Omental fat pad (tissue), 4 donors: ENCODE results near the gene CHRNA1. TPM values are rescaled to one million over a fixed set of nuclear protein-coding genes. Genes with fewer than 3 reads are reported as not detected.
"Not testable (repeated sequence)": the region's sequence is repeated elsewhere in the genome, so short reads cannot be mapped to it uniquely, and the experiment has no call there.

Experiments
- ATAC-seq: fragments of 150-250 bp; one replicate; pipeline ENCODE4 v1.9.1; 2016; ENCODE audit warnings: mild to moderate bottlenecking, moderate library complexity; ENCODE audit not compliant: low FRiP score
- DNase-seq: peaks from one replicate; pipeline ENCODE4 v3.0.0-alpha.2; 2019; ENCODE audit warnings: low spot score
- CTCF ChIP-seq, 3 donors: fragments of 450-650 bp; IDR thresholded peaks; one replicate each; pipeline ENCODE4 v1.5.1; 2016 to 2017; ENCODE audit warnings: antibody characterized with exemption in 3 of 3, mild to moderate bottlenecking in 3 of 3, moderate library complexity in 2 of 3
- total RNA-seq, 4 donors: library from RNA; depleted of rRNA; stranded (reverse); fragments of >200 nt; gene quantifications; one replicate each; pipeline ENCODE4 v1.1.0, GENCODE V29; 2016

Gene CHRNA1
- total RNA-seq, 4 donors from 2014 or later = not detected

- DNase-seq (no peak), ATAC-seq (no peak)
- TF ChIP-seq CTCF (IDR thresholded peaks at IDR 0.05) = no peak
Observed at GRCh38 chr2:174711206-174711605, 53.1 kb downstream of the CHRNA1 start.

GRCh38 chr2:174709416-174710004 lies 54.8 kb downstream of the CHRNA1 start:
- not testable (repeated sequence) for ATAC-seq, DNase-seq

- DNase-seq (no peak), ATAC-seq (no peak)
- TF ChIP-seq CTCF (IDR thresholded peaks at IDR 0.05) = no peak
Observed at GRCh38 chr2:174708713-174709112, 55.6 kb downstream of the CHRNA1 start.

- no peak for TF ChIP-seq CTCF (IDR thresholded peaks at IDR 0.05)
- no peak for DNase-seq
Observed at GRCh38 chr2:174705321-174705720, 59.0 kb downstream of the CHRNA1 start.

GRCh38 chr2:174704642-174705041 lies 59.6 kb downstream of the CHRNA1 start:
- ATAC-seq = no peak
- no peak for TF ChIP-seq CTCF (IDR thresholded peaks at IDR 0.05)
- DNase-seq = no peak

More at GRCh38 chr2:174705321-174705720, 59.0 kb downstream of the CHRNA1 start:
- ATAC-seq = no peak

- no peak for DNase-seq
- TF ChIP-seq CTCF (IDR thresholded peaks at IDR 0.05) = no peak
- ATAC-seq = no peak
Observed at GRCh38 chr2:174704061-174704460, 60.2 kb downstream of the CHRNA1 start.

GRCh38 chr2:174703430-174703829 lies 60.8 kb downstream of the CHRNA1 start:
- DNase-seq = no peak
- no peak for TF ChIP-seq CTCF (IDR thresholded peaks at IDR 0.05)
- ATAC-seq = no peak
